Kidney epithelial cell (primary cell): Measurements from ENCODE around the gene SLMAP. TPM values are rescaled to one million over a fixed set of nuclear protein-coding genes. Genes with fewer than 3 reads are reported as not detected.
A peak's percentile ranks its signal among the peaks of the same experiment; 100 is the strongest.

Experiments
- DNase-seq: peaks from one replicate; pipeline ENCODE4 v3.0.0-alpha.2; 2010; ENCODE audit warnings: low read depth
- H3K27me3 ChIP-seq: 2 replicates; pipeline ENCODE4 v1.6.0; 2011; ENCODE audit warnings: low read length; ENCODE audit not compliant: control insufficient read depth, insufficient read depth
- H3K36me3 ChIP-seq: 2 replicates; pipeline ENCODE4 v1.5.1; 2011; ENCODE audit warnings: low read length; ENCODE audit not compliant: control insufficient read depth, insufficient read depth
- H3K4me3 ChIP-seq: 2 replicates; pipeline ENCODE4 v1.5.1; 2011; ENCODE audit warnings: low read depth, mild to moderate bottlenecking, control low read depth, low read length
- total RNA-seq: library from RNA; depleted of rRNA; stranded (reverse); fragments of >200 nt; gene quantifications from 2 replicates; pipeline ENCODE4 v1.2.3, GENCODE V29; 2015
- TF ChIP-seq, protein P1 (sequence below): IDR thresholded peaks from 2 replicates; pipeline ENCODE4 v1.5.1; 2011; ENCODE audit warnings: mild to moderate bottlenecking, moderate library complexity, low read length, control low read depth, inconsistent platforms; ENCODE audit not compliant: insufficient read depth, poor library complexity, severe bottlenecking

The SLMAP gene
- total RNA-seq, 1 donor from 2014 or later = 48.6 TPM

- no peak for DNase-seq
- TF ChIP-seq, protein P1, sequence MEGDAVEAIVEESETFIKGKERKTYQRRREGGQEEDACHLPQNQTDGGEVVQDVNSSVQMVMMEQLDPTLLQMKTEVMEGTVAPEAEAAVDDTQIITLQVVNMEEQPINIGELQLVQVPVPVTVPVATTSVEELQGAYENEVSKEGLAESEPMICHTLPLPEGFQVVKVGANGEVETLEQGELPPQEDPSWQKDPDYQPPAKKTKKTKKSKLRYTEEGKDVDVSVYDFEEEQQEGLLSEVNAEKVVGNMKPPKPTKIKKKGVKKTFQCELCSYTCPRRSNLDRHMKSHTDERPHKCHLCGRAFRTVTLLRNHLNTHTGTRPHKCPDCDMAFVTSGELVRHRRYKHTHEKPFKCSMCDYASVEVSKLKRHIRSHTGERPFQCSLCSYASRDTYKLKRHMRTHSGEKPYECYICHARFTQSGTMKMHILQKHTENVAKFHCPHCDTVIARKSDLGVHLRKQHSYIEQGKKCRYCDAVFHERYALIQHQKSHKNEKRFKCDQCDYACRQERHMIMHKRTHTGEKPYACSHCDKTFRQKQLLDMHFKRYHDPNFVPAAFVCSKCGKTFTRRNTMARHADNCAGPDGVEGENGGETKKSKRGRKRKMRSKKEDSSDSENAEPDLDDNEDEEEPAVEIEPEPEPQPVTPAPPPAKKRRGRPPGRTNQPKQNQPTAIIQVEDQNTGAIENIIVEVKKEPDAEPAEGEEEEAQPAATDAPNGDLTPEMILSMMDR = no peak
- Histone ChIP-seq H3K4me3 (no peak overlapping the region), H3K36me3 (no peaks in the 10 kb centered on the region), H3K27me3 (no peaks in the 10 kb centered on the region)
Observed at GRCh38 chr3:57838627-57839026, 82.5 kb downstream of the SLMAP start.

- H3K36me3 ChIP-seq = no peaks in the 10 kb centered on the region
- DNase-seq = no peak
- TF ChIP-seq, protein P1 = no peak
Observed at GRCh38 chr3:57840473-57840872, 84.4 kb downstream of the SLMAP start.

DNA sequence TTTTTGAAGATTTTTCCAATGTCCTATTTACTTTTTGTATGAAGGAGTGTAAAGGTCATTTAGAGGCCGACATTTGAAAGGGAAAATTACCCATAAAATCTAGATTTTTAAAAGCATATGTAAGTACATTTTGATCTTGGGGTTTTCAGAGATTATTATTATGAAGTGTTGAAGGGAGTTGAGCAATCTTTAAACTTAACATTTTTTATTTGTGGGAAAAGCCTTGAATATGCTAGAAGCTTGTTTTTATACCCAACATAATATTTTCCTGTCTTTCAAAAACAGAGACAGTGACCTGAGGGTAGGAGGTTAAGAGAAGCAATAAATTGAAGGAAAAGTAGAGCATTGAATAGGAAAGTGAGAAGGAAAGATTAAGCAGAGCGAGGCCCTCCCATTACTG is 85.7 kb downstream of the SLMAP start:
- no peak for DNase-seq
- H3K27me3 ChIP-seq = no peaks in the 10 kb centered on the region
- TF ChIP-seq, protein P1 = no peak
- H3K4me3 ChIP-seq = no peak overlapping the region
- H3K36me3 ChIP-seq = no peaks in the 10 kb centered on the region

More at GRCh38 chr3:57840473-57840872, 84.4 kb downstream of the SLMAP start:
- H3K4me3 ChIP-seq = no peak overlapping the region
- no peaks in the 10 kb centered on the region for H3K27me3 ChIP-seq

DNA sequence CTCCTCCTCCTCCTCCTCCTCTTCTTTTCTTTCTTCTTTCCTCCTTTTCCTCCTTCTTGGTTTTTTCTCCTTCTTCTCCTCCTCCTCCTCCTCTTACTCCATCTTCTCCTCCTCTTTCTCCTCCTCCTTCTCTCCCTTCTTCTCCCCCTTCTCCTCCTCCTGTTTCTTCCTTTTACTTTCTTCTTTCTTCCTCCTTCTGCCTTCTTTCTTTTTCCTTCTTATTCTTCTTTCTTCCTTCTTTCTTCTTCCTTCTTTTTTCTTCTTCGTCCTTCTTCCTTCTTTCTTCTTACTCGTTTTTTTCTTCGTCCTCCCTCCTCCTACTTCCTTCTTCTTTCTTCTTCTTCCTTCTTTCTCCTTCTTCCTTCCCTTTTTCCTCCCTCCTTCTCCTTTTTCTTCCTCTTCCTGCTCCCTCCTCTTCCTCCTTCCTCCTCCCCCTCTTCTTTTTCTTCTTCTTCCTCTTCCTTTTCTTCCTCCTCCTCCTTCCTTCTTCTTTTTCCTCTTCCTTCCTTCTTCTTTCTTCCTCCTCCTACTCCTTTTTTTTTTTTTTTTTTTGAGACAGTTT is 92.1 kb downstream of the SLMAP start:
- H3K36me3 ChIP-seq = no peaks in the 10 kb centered on the region
- no peak overlapping the region for H3K4me3 ChIP-seq
- TF ChIP-seq, protein P1 = no peak
- DNase-seq = no peak
- no peaks in the 10 kb centered on the region for H3K27me3 ChIP-seq

DNA sequence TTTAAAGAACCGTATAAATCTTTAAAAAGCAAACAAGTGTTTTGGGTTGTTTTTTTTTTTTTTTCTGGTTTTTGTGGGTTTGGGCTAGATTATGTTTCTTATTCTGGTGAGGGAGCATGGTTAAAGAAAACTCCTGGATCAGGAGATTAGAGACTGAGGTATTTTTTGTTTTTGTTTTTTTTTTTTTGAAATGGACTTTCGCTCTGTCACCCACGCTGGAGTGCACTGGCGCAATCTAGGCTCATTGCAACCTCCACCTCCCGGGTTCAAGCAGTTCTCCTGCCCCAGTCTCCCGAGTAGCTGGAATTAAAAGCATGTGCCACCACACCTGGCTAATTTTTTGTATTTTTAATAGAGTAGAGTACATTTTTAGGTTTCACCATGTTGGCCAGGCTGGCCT is 95.2 kb downstream of the SLMAP start:
- no peak for DNase-seq
- no peaks in the 10 kb centered on the region for H3K36me3 ChIP-seq
- no peak overlapping the region for H3K4me3 ChIP-seq
- no peaks in the 10 kb centered on the region for H3K27me3 ChIP-seq
- TF ChIP-seq, protein P1 = no peak

GRCh38 chr3:57852896-57853295 is 96.8 kb downstream of the SLMAP start:
- Histone ChIP-seq H3K4me3 (no peak overlapping the region), H3K27me3 (no peaks in the 10 kb centered on the region), H3K36me3 (no peaks in the 10 kb centered on the region)
- TF ChIP-seq, protein P1 = peak; percentile 23
- no peak for DNase-seq
